Mesendoderm (in vitro differentiated cells): Measurements from ENCODE around the gene BMP2K. TPM values are rescaled to one million over a fixed set of nuclear protein-coding genes. Genes with fewer than 3 reads are reported as not detected.

Experiments used
- DNase-seq: peaks from one replicate; pipeline ENCODE4 v3.0.0; 2013
- H2AK5ac ChIP-seq: 2 replicates; pipeline ENCODE4 v1.6.1; 2013; ENCODE audit warnings: low read length, inconsistent platforms
- H2BK120ac ChIP-seq: 2 replicates; pipeline ENCODE4 v1.6.1; 2013; ENCODE audit warnings: low read depth, mild to moderate bottlenecking, low read length, moderate library complexity, mixed read lengths
- H2BK15ac ChIP-seq: replicated peaks from 2 replicates; pipeline ENCODE4 v1.6.1; 2013; ENCODE audit warnings: low read depth, mild to moderate bottlenecking, moderate library complexity
- H2BK5ac ChIP-seq: 2 replicates; pipeline ENCODE4 v1.6.1; 2013; ENCODE audit warnings: low read length, inconsistent platforms
- H3K18ac ChIP-seq: 2 replicates; pipeline ENCODE4 v1.6.1; 2013; ENCODE audit warnings: mild to moderate bottlenecking, low read length, mixed read lengths
- H3K23ac ChIP-seq: one replicate; pipeline ENCODE4 v1.6.1; 2013; ENCODE audit warnings: low read length
- H3K27ac ChIP-seq: 2 replicates; pipeline ENCODE4 v1.5.1; 2013; ENCODE audit warnings: low read depth, mild to moderate bottlenecking, inconsistent platforms, low read length, moderate library complexity
- H3K27me3 ChIP-seq: 2 replicates; pipeline ENCODE4 v1.6.1; 2013; ENCODE audit warnings: low read length, control low read depth, mild to moderate bottlenecking, inconsistent platforms; ENCODE audit not compliant: insufficient read depth, poor library complexity
- H3K36me3 ChIP-seq: 2 replicates; pipeline ENCODE4 v1.6.1; 2013; ENCODE audit warnings: low read length, inconsistent platforms; ENCODE audit not compliant: control insufficient read depth, insufficient read depth
- H3K4ac ChIP-seq: one replicate; pipeline ENCODE4 v1.6.1; 2013; ENCODE audit warnings: low read depth, mild to moderate bottlenecking, low read length, moderate library complexity
- H3K4me1 ChIP-seq: 2 replicates; pipeline ENCODE4 v1.6.1; 2013; ENCODE audit warnings: low read depth, low read length, inconsistent platforms; ENCODE audit not compliant: control insufficient read depth
- H3K4me2 ChIP-seq: 2 replicates; pipeline ENCODE4 v1.6.1; 2013; ENCODE audit warnings: low read length
- H3K4me3 ChIP-seq: 2 replicates; pipeline ENCODE4 v1.5.1; 2013; ENCODE audit warnings: mild to moderate bottlenecking, low read length
- H3K56ac ChIP-seq: one replicate; pipeline ENCODE4 v1.6.1; 2013; ENCODE audit warnings: low read length
- H3K79me1 ChIP-seq: 2 replicates; pipeline ENCODE4 v1.6.1; 2013; ENCODE audit warnings: low read length, inconsistent platforms
- H3K79me2 ChIP-seq: 2 replicates; pipeline ENCODE4 v1.6.1; 2013; ENCODE audit warnings: mild to moderate bottlenecking, low read length; ENCODE audit not compliant: control insufficient read depth, insufficient read depth
- H3K9ac ChIP-seq: 2 replicates; pipeline ENCODE4 v1.6.1; 2013; ENCODE audit warnings: low read length, inconsistent platforms
- H4K5ac ChIP-seq: one replicate; pipeline ENCODE4 v1.6.1; 2013; ENCODE audit warnings: low read length
- H4K8ac ChIP-seq: one replicate; pipeline ENCODE4 v1.6.1; 2013; ENCODE audit warnings: low read depth, mild to moderate bottlenecking, control low read depth, low read length, moderate library complexity
- WGBS: extraction: QIAGEN DNeasy Blood & Tissue Kit; methylation state at CpG from one replicate; pipeline ENCODE4 v1.1.7; 2013; ENCODE audit warnings: low lambda C conversion rate, missing lambda C conversion rate; ENCODE audit not compliant: insufficient coverage; ENCODE audit errors: extremely low coverage; 5-methylcytosine and 5-hydroxymethylcytosine counted together
- polyA plus RNA-seq, 2 experiments: library from polyadenylated mRNA; stranded (reverse); fragments of 200-250 nt; gene quantifications; one replicate each; pipeline ENCODE4 v1.2.3, GENCODE V29; 2013

The BMP2K gene
- polyA plus RNA-seq (2013, experiment 1 of 2) = 23.0 TPM
- polyA plus RNA-seq (2013, experiment 2 of 2) = 20.7 TPM

GRCh38 chr4:78776079-78776728 lies at the start of gene BMP2K:
Gene BMP2K (plus strand): TSS chr4:78776350. CDS start chr4:78776544, 194 bp downstream.
- peak within 1 kb of the TSS; percentile 98 for H3K4me2 ChIP-seq
- H3K18ac ChIP-seq = peak within 1 kb of the TSS; percentile 94
- no peak within 1 kb of the TSS for H2BK15ac ChIP-seq
- peaks cover 26% of the 10 kb centered on the region for H3K79me2 ChIP-seq
- peak within 1 kb of the TSS; percentile 97 for H3K56ac ChIP-seq
- WGBS = no CpG with 5 or more reads among the region's 95 CpGs
- peak within 1 kb of the TSS; percentile 96 for H4K8ac ChIP-seq
- peak within 1 kb of the TSS; percentile 96 for H3K27ac ChIP-seq
- peak within 1 kb of the TSS; percentile 89 for H2BK120ac ChIP-seq
- H3K36me3 ChIP-seq = no peaks in the 10 kb centered on the region
- peak within 1 kb of the TSS; percentile 83 for H4K5ac ChIP-seq
- peak within 1 kb of the TSS; percentile 95 for H3K9ac ChIP-seq
- H3K27me3 ChIP-seq = no peaks in the 10 kb centered on the region
- H3K4me3 ChIP-seq = peak within 1 kb of the TSS; percentile 76
- peak within 1 kb of the TSS; percentile 95 for H3K23ac ChIP-seq
- H2BK5ac ChIP-seq = peak within 1 kb of the TSS; percentile 51
- H3K4ac ChIP-seq = peak within 1 kb of the TSS; percentile 97
- peaks cover 14% of the 10 kb centered on the region for H3K4me1 ChIP-seq
- H2AK5ac ChIP-seq = no peak within 1 kb of the TSS
- DNase-seq = peak; percentile 92
- peaks cover 11% of the 10 kb centered on the region for H3K79me1 ChIP-seq

GRCh38 chr4:78726546-78726945 lies 49.6 kb upstream of the BMP2K start:
- no peaks in the 10 kb centered on the region for H3K27me3 ChIP-seq
- no peak overlapping the region for H3K27ac ChIP-seq
- no peak overlapping the region for H3K23ac ChIP-seq
- no peak overlapping the region for H3K4me2 ChIP-seq
- no peak overlapping the region for H3K9ac ChIP-seq
- H3K36me3 ChIP-seq = no peaks in the 10 kb centered on the region
- WGBS = 100% methylated on average over 1 of the region's 1 CpG
- H3K4me3 ChIP-seq = no peak overlapping the region
- H2BK5ac ChIP-seq = no peak overlapping the region
- H3K56ac ChIP-seq = no peak overlapping the region
- no peak overlapping the region for H4K5ac ChIP-seq
- H2BK15ac ChIP-seq = no peak overlapping the region
- H3K4me1 ChIP-seq = peaks cover 7% of the 10 kb centered on the region
- no peak overlapping the region for H4K8ac ChIP-seq
- H2BK120ac ChIP-seq = no peak overlapping the region
- H3K4ac ChIP-seq = no peak overlapping the region
- no peak overlapping the region for H3K18ac ChIP-seq
- DNase-seq = no peak
- no peaks in the 10 kb centered on the region for H3K79me1 ChIP-seq
- H2AK5ac ChIP-seq = no peak overlapping the region
- no peaks in the 10 kb centered on the region for H3K79me2 ChIP-seq

- Histone ChIP-seq H4K8ac (no peak overlapping the region), H3K4me3 (no peak overlapping the region), H3K27ac (no peak overlapping the region), H2AK5ac (no peak overlapping the region), H3K23ac (no peak overlapping the region), H3K79me1 (no peaks in the 10 kb centered on the region), H3K18ac (no peak overlapping the region), H3K4me2 (no peak overlapping the region), H3K36me3 (no peaks in the 10 kb centered on the region), H3K56ac (no peak overlapping the region), H3K4ac (no peak overlapping the region), H3K79me2 (no peaks in the 10 kb centered on the region), H2BK120ac (no peak overlapping the region), H2BK15ac (no peak overlapping the region), H4K5ac (no peak overlapping the region), H3K9ac (no peak overlapping the region), H2BK5ac (no peak overlapping the region), H3K4me1 (no peaks in the 10 kb centered on the region), H3K27me3 (no peaks in the 10 kb centered on the region)
- WGBS = no CpG with 5 or more reads among the region's 3 CpGs
- no peak for DNase-seq
Measured at GRCh38 chr4:78732332-78733104, 43.6 kb upstream of the BMP2K start.

- no CpG with 5 or more reads among the region's 3 CpGs for WGBS
Measured at GRCh38 chr4:78734441-78735162, 41.5 kb upstream of the BMP2K start.

GRCh38 chr4:78735697-78736096 lies 40.5 kb upstream of the BMP2K start:
- H3K4me1 ChIP-seq = no peaks in the 10 kb centered on the region
- no peaks in the 10 kb centered on the region for H3K79me1 ChIP-seq
- H3K4me3 ChIP-seq = no peak overlapping the region
- H4K8ac ChIP-seq = no peak overlapping the region
- H3K23ac ChIP-seq = no peak overlapping the region
- H3K79me2 ChIP-seq = no peaks in the 10 kb centered on the region
- H3K36me3 ChIP-seq = no peaks in the 10 kb centered on the region
- H2AK5ac ChIP-seq = no peak overlapping the region
- no peak overlapping the region for H4K5ac ChIP-seq
- no peak overlapping the region for H3K9ac ChIP-seq
- DNase-seq = no peak
- H2BK5ac ChIP-seq = no peak overlapping the region
- no peaks in the 10 kb centered on the region for H3K27me3 ChIP-seq
- H2BK120ac ChIP-seq = no peak overlapping the region
- H3K18ac ChIP-seq = no peak overlapping the region
- H3K4me2 ChIP-seq = no peak overlapping the region
- H2BK15ac ChIP-seq = no peak overlapping the region
- no peak overlapping the region for H3K56ac ChIP-seq
- no peak overlapping the region for H3K27ac ChIP-seq
- no peak overlapping the region for H3K4ac ChIP-seq

More at GRCh38 chr4:78734441-78735162, 41.5 kb upstream of the BMP2K start:
- no peak overlapping the region for H3K27ac ChIP-seq
- H2AK5ac ChIP-seq = no peak overlapping the region
- H4K8ac ChIP-seq = no peak overlapping the region
- H3K79me2 ChIP-seq = no peaks in the 10 kb centered on the region
- DNase-seq = no peak
- H2BK15ac ChIP-seq = no peak overlapping the region
- no peak overlapping the region for H3K4me2 ChIP-seq
- no peaks in the 10 kb centered on the region for H3K4me1 ChIP-seq
- H3K56ac ChIP-seq = no peak overlapping the region
- no peak overlapping the region for H3K4me3 ChIP-seq
- H3K23ac ChIP-seq = no peak overlapping the region
- no peak overlapping the region for H3K9ac ChIP-seq
- no peak overlapping the region for H3K4ac ChIP-seq
- H2BK120ac ChIP-seq = no peak overlapping the region
- H3K79me1 ChIP-seq = no peaks in the 10 kb centered on the region
- no peak overlapping the region for H2BK5ac ChIP-seq
- no peak overlapping the region for H4K5ac ChIP-seq
- no peaks in the 10 kb centered on the region for H3K27me3 ChIP-seq
- no peaks in the 10 kb centered on the region for H3K36me3 ChIP-seq
- H3K18ac ChIP-seq = no peak overlapping the region
